ENCODE measurements around the gene TTC5.

The TTC5 gene

GRCh38 chr14:20314026-20314425 is 8.3 kb upstream of the TTC5 start:
- no peak overlapping the region for H3K4me3 ChIP-seq (replicated peaks; ENCODE audit: insufficient read depth, low read length)
- TF ChIP-seq REST (IDR thresholded peaks at IDR 0.05; ENCODE audit: insufficient replicate concordance, low read depth), result no peak
- no peak for TF ChIP-seq CTCF (IDR thresholded peaks at IDR 0.05; ENCODE audit: insufficient read depth, low read length)
- TF ChIP-seq SPI1 (IDR thresholded peaks at IDR 0.05; ENCODE audit: borderline replicate concordance, low read depth), result no peak
- TF ChIP-seq GABPA (IDR thresholded peaks at IDR 0.05; ENCODE audit: low read depth), result no peak
- no peak for TF ChIP-seq POLR2AphosphoS5 (IDR thresholded peaks at IDR 0.05; ENCODE audit: low read depth)
- no peaks in the 10 kb centered on the region for H3K27me3 ChIP-seq (ENCODE audit: insufficient read depth, poor library complexity, severe bottlenecking)
- DNase-seq (ENCODE audit: low read depth in 1 of 2, low spot score in 1 of 2), result no peak
- no peak overlapping the region for H3K27ac ChIP-seq (replicated peaks)

GRCh38 chr14:20306079-20306423 is 300 bp upstream of the TTC5 start:
- no peak overlapping the region for H3K27ac ChIP-seq (replicated peaks)
- no peak for DNase-seq (ENCODE audit: low read depth in 1 of 2, low spot score in 1 of 2)
- TF ChIP-seq GABPA (IDR thresholded peaks at IDR 0.05; ENCODE audit: low read depth) (no peak), SPI1 (IDR thresholded peaks at IDR 0.05; ENCODE audit: borderline replicate concordance, low read depth) (no peak)
- no peak overlapping the region; the same call in 1 of the 2 replicates for H3K4me3 ChIP-seq (replicated peaks; ENCODE audit: insufficient read depth, low read length)
- no peaks in the 10 kb centered on the region for H3K27me3 ChIP-seq (ENCODE audit: insufficient read depth, poor library complexity, severe bottlenecking)

GRCh38 chr14:20302042-20302755 is 3.6 kb downstream of the TTC5 start:
- no peak overlapping the region for H3K4me3 ChIP-seq (replicated peaks; ENCODE audit: insufficient read depth, low read length)
- no peak overlapping the region for H3K27ac ChIP-seq (replicated peaks)
- DNase-seq (ENCODE audit: low read depth in 1 of 2, low spot score in 1 of 2), result no peak
- no peaks in the 10 kb centered on the region for H3K27me3 ChIP-seq (ENCODE audit: insufficient read depth, poor library complexity, severe bottlenecking)
- no peak for TF ChIP-seq SPI1 (IDR thresholded peaks at IDR 0.05; ENCODE audit: borderline replicate concordance, low read depth)
- TF ChIP-seq CTCF (IDR thresholded peaks at IDR 0.05; ENCODE audit: insufficient read depth, low read length), result no peak
- TF ChIP-seq POLR2AphosphoS5 (IDR thresholded peaks at IDR 0.05; ENCODE audit: low read depth), result no peak
- no peak for TF ChIP-seq GABPA (IDR thresholded peaks at IDR 0.05; ENCODE audit: low read depth)
- TF ChIP-seq REST (IDR thresholded peaks at IDR 0.05; ENCODE audit: insufficient replicate concordance, low read depth), result no peak

GRCh38 chr14:20295067-20295466 is 10.7 kb downstream of the TTC5 start:
- Histone ChIP-seq H3K4me3 (replicated peaks; ENCODE audit: insufficient read depth, low read length) (no peak overlapping the region), H3K27me3 (ENCODE audit: insufficient read depth, poor library complexity, severe bottlenecking) (no peaks in the 10 kb centered on the region), H3K27ac (replicated peaks) (no peak overlapping the region)
- no peak for DNase-seq (ENCODE audit: low read depth in 1 of 2, low spot score in 1 of 2)
- 0 out of 2 replicates have a peak, but pooled peaks have one; percentile 3 for TF ChIP-seq SPI1 (IDR thresholded peaks at IDR 0.05; ENCODE audit: borderline replicate concordance, low read depth)
- no peak for TF ChIP-seq GABPA (IDR thresholded peaks at IDR 0.05; ENCODE audit: low read depth)

- Histone ChIP-seq H3K27me3 (ENCODE audit: insufficient read depth, poor library complexity, severe bottlenecking) (no peaks in the 10 kb centered on the region), H3K4me3 (replicated peaks; ENCODE audit: insufficient read depth, low read length) (no peak overlapping the region), H3K27ac (replicated peaks) (no peak overlapping the region)
- TF ChIP-seq CTCF (IDR thresholded peaks at IDR 0.05; ENCODE audit: insufficient read depth, low read length) (no peak), POLR2AphosphoS5 (IDR thresholded peaks at IDR 0.05; ENCODE audit: low read depth) (no peak), REST (IDR thresholded peaks at IDR 0.05; ENCODE audit: insufficient replicate concordance, low read depth) (no peak), GABPA (IDR thresholded peaks at IDR 0.05; ENCODE audit: low read depth) (no peak), SPI1 (IDR thresholded peaks at IDR 0.05; ENCODE audit: borderline replicate concordance, low read depth) (no peak)
- no peak for DNase-seq (ENCODE audit: low read depth in 1 of 2, low spot score in 1 of 2)
These were observed 11.1 kb downstream of the TTC5 start for GRCh38 chr14:20294636-20295035.
